GM18907 (cell line): ENCODE measurements around the gene TSPAN4.

Experiments
- ATAC-seq: cut with Tn5 transposase; IDR thresholded peaks from one replicate; pipeline ENCODE4 v1.9.1; 2021; ENCODE audit warnings: mild to moderate bottlenecking, moderate library complexity; ENCODE audit not compliant: unreplicated experiment

Gene TSPAN4

GRCh38 chr11:842370-843002, at the start of gene TSPAN4, which contains the start of gene POLR2L:
TSS of gene TSPAN4 (plus strand) at chr11:842852. CDS start at chr11:850305, 7,453 bp downstream.
TSS of gene POLR2L (minus strand) at chr11:842529. CDS start at chr11:842508, 21 bp downstream.
- peak; percentile 63 for ATAC-seq

GRCh38 chr11:792873-793272, 49.8 kb upstream of the TSPAN4 start:
- no peak for ATAC-seq

GRCh38 chr11:793556-793955, 49.1 kb upstream of the TSPAN4 start:
- ATAC-seq, result no peak

GRCh38 chr11:794013-794765, 48.5 kb upstream of the TSPAN4 start:
- no peak for ATAC-seq

- ATAC-seq, result no peak
Observed at GRCh38 chr11:794766-795633, 47.7 kb upstream of the TSPAN4 start.

GRCh38 chr11:795634-796564, 46.8 kb upstream of the TSPAN4 start:
- no peak for ATAC-seq

GRCh38 chr11:796565-797295, 45.9 kb upstream of the TSPAN4 start:
- ATAC-seq, result no peak

GRCh38 chr11:797296-798092, 45.2 kb upstream of the TSPAN4 start:
- ATAC-seq, result peak; percentile 41

GRCh38 chr11:798093-798713, 44.4 kb upstream of the TSPAN4 start, which contains the start of gene SLC25A22:
TSS of gene SLC25A22 (minus strand) at chr11:798281. CDS start at chr11:795006, 3,275 bp downstream.
- peak; percentile 51 for ATAC-seq

GRCh38 chr11:799641-800316, 42.9 kb upstream of the TSPAN4 start:
- no peak for ATAC-seq

GRCh38 chr11:800473-800872, 42.2 kb upstream of the TSPAN4 start:
- no peak for ATAC-seq

- ATAC-seq, result no peak
Observed at GRCh38 chr11:801097-801780, 41.4 kb upstream of the TSPAN4 start.

- ATAC-seq, result no peak
Observed at GRCh38 chr11:802018-802617, 40.5 kb upstream of the TSPAN4 start.

GRCh38 chr11:802693-803466, 39.8 kb upstream of the TSPAN4 start:
- ATAC-seq, result no peak

GRCh38 chr11:803467-803742, 39.2 kb upstream of the TSPAN4 start:
- ATAC-seq, result no peak
